Raji (cell line): ENCODE data around the gene GJC1.

Experiments
- POLR2A ChIP-seq: IDR thresholded peaks from 2 replicates; pipeline ENCODE4 v1.6.1; 2011; ENCODE audit warnings: low read depth, low read length, control low read depth; ENCODE audit not compliant: insufficient read depth

Gene GJC1

GRCh38 chr17:44761932-44762810 is 67.9 kb downstream of the GJC1 start:
- TF ChIP-seq POLR2A: no peak

- TF ChIP-seq POLR2A: no peak
Observed at GRCh38 chr17:44760474-44761308, 69.4 kb downstream of the GJC1 start.

GRCh38 chr17:44759916-44760243 is 70.2 kb downstream of the GJC1 start:
- TF ChIP-seq POLR2A: no peak

- TF ChIP-seq POLR2A: no peak
Observed at GRCh38 chr17:44759086-44759915, 70.8 kb downstream of the GJC1 start.

GRCh38 chr17:44758414-44759085 is 71.5 kb downstream of the GJC1 start, which contains the start of gene ADAM11:
Gene ADAM11, plus strand, starts transcription at chr17:44758988. Its CDS starts 212 bp downstream, at chr17:44759200.
- no peak for TF ChIP-seq POLR2A

- TF ChIP-seq POLR2A: no peak
Observed at GRCh38 chr17:44757918-44758413, 72.1 kb downstream of the GJC1 start.

GRCh38 chr17:44757045-44757917 is 72.8 kb downstream of the GJC1 start:
- no peak for TF ChIP-seq POLR2A

GRCh38 chr17:44754276-44754675 is 75.8 kb downstream of the GJC1 start:
- no peak for TF ChIP-seq POLR2A

GRCh38 chr17:44752953-44753861 is 76.9 kb downstream of the GJC1 start:
- TF ChIP-seq POLR2A: no peak

GRCh38 chr17:44751806-44752205 is 78.3 kb downstream of the GJC1 start:
- TF ChIP-seq POLR2A: no peak

GRCh38 chr17:44751331-44751730 is 78.8 kb downstream of the GJC1 start:
- no peak for TF ChIP-seq POLR2A

GRCh38 chr17:44749980-44750318 is 80.1 kb downstream of the GJC1 start:
- no peak for TF ChIP-seq POLR2A
